ENCODE results near the gene GPR37.

DNA sequence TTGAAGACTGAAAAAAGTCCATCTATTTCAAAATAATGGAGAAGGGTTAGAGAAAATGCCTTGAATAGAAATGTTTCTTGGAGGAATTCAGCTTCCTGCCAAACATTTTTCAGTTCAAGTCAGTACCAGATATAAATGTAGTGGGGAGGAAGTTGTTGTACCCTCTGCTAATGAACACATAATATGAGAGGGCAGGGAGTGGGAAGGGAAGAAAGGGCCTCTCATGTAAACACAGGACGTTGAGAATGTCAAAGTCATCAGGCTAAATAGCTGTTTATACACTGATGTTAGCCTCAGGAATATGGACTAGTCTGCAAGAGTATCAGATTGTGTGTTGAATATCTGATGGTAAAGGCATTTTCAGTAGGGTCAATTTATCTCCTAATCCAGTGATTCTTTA lies 37.0 kb downstream of the GPR37 start:
- no peak for TF ChIP-seq SNAI2 (CRISPR knock-in tag; IDR thresholded peaks at IDR 0.05)
- no peak for TF ChIP-seq ZC3H10 (CRISPR knock-in tag; IDR thresholded peaks at IDR 0.05)
- no peak for TF ChIP-seq BACH2 (CRISPR knock-in tag; IDR thresholded peaks at IDR 0.05; ENCODE audit: borderline replicate concordance)
- TF ChIP-seq, protein P1, sequence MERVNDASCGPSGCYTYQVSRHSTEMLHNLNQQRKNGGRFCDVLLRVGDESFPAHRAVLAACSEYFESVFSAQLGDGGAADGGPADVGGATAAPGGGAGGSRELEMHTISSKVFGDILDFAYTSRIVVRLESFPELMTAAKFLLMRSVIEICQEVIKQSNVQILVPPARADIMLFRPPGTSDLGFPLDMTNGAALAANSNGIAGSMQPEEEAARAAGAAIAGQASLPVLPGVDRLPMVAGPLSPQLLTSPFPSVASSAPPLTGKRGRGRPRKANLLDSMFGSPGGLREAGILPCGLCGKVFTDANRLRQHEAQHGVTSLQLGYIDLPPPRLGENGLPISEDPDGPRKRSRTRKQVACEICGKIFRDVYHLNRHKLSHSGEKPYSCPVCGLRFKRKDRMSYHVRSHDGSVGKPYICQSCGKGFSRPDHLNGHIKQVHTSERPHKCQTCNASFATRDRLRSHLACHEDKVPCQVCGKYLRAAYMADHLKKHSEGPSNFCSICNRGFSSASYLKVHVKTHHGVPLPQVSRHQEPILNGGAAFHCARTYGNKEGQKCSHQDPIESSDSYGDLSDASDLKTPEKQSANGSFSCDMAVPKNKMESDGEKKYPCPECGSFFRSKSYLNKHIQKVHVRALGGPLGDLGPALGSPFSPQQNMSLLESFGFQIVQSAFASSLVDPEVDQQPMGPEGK (CRISPR knock-in tag; IDR thresholded peaks at IDR 0.05; ENCODE audit: borderline replicate concordance): no peak
- no peak for TF ChIP-seq TOX (CRISPR knock-in tag; IDR thresholded peaks at IDR 0.05; ENCODE audit: borderline replicate concordance)
- TF ChIP-seq ESRRG (CRISPR knock-in tag; IDR thresholded peaks at IDR 0.05): no peak
- no peak for TF ChIP-seq ZFP30 (CRISPR knock-in tag; IDR thresholded peaks at IDR 0.05)
- no peak for TF ChIP-seq ZNF8 (CRISPR knock-in tag; IDR thresholded peaks at IDR 0.05)
- TF ChIP-seq, protein P2, sequence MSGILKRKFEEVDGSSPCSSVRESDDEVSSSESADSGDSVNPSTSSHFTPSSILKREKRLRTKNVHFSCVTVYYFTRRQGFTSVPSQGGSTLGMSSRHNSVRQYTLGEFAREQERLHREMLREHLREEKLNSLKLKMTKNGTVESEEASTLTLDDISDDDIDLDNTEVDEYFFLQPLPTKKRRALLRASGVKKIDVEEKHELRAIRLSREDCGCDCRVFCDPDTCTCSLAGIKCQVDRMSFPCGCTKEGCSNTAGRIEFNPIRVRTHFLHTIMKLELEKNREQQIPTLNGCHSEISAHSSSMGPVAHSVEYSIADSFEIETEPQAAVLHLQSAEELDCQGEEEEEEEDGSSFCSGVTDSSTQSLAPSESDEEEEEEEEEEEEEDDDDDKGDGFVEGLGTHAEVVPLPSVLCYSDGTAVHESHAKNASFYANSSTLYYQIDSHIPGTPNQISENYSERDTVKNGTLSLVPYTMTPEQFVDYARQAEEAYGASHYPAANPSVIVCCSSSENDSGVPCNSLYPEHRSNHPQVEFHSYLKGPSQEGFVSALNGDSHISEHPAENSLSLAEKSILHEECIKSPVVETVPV (CRISPR knock-in tag; IDR thresholded peaks at IDR 0.05): no peak
- TF ChIP-seq, protein P3, sequence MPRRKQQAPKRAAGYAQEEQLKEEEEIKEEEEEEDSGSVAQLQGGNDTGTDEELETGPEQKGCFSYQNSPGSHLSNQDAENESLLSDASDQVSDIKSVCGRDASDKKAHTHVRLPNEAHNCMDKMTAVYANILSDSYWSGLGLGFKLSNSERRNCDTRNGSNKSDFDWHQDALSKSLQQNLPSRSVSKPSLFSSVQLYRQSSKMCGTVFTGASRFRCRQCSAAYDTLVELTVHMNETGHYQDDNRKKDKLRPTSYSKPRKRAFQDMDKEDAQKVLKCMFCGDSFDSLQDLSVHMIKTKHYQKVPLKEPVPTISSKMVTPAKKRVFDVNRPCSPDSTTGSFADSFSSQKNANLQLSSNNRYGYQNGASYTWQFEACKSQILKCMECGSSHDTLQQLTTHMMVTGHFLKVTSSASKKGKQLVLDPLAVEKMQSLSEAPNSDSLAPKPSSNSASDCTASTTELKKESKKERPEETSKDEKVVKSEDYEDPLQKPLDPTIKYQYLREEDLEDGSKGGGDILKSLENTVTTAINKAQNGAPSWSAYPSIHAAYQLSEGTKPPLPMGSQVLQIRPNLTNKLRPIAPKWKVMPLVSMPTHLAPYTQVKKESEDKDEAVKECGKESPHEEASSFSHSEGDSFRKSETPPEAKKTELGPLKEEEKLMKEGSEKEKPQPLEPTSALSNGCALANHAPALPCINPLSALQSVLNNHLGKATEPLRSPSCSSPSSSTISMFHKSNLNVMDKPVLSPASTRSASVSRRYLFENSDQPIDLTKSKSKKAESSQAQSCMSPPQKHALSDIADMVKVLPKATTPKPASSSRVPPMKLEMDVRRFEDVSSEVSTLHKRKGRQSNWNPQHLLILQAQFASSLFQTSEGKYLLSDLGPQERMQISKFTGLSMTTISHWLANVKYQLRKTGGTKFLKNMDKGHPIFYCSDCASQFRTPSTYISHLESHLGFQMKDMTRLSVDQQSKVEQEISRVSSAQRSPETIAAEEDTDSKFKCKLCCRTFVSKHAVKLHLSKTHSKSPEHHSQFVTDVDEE (CRISPR knock-in tag; IDR thresholded peaks at IDR 0.05): no peak
